Nucleus accumbens (tissue), 56 donors: ENCODE measurements around the gene PPP1R12C.
A peak's percentile ranks its signal among the peaks of the same experiment; 100 is the strongest.
"Not testable (repeated sequence)": the region's sequence is repeated elsewhere in the genome, so short reads cannot be mapped to it uniquely, and the experiment has no call there.

Source experiments
- DNase-seq, 56 donors: peaks; one replicate each; lab custom pipeline; 2025; lab: John Stamatoyannopoulos, UW

PPP1R12C gene

DNA sequence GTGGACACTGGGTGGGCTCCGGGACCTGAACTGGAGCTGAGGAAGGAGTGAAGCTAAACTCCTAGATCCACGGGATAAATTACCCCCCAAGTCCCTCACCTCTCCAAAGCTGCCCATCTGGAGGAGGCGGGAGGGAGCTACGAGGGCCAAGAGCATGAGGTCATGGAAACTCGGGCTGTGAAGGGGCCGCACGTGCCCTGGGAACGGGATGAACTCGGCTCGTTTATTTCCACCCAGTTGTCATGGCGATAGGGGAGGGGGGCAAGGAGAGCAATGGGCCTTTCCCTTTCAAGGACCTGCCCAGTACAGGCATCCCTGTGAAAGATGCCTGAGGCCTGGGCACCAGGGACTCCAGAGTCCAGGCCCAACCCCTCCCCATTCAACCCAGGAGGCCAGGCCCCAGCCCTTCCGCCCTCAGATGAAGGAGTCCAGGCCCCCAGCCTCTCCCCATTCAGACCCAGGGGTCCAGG, 3.8 kb downstream of the PPP1R12C start:
- DNase-seq = peak in 45 of 56 donors; percentile 6 to 82 (median 33)

- no peak for DNase-seq
These were observed 4.5 kb downstream of the PPP1R12C start for GRCh38 chr19:55112777-55113569.

DNA sequence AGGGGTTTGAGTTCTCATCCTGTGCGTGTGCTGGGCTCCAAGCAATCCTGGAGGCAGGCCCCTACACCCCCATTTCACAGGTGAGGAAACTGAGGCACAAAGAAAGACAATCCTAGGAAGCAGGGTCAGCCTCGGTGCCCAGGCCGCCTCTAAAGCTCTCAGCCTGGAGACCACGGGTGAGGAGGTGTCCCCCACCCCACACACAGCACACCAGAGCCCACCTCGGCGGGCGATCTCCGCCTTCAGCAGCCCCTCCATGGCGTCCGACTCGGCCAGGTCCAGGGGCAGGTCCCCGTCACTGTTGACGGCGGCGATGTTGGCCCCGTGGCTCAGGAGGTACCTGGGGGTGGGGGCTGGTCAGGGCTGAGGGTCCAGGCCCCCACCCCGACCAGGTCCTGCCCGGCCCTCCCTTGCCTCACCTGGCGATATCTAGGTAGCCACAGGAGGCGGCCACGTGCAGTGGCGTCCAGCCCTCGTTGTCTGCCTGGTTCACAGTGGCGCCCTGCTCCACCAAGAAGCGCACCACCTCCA, 5.1 kb downstream of the PPP1R12C start:
- no peak for DNase-seq

- DNase-seq = no peak
These were observed 6.1 kb downstream of the PPP1R12C start for GRCh38 chr19:55111238-55111831.

DNA sequence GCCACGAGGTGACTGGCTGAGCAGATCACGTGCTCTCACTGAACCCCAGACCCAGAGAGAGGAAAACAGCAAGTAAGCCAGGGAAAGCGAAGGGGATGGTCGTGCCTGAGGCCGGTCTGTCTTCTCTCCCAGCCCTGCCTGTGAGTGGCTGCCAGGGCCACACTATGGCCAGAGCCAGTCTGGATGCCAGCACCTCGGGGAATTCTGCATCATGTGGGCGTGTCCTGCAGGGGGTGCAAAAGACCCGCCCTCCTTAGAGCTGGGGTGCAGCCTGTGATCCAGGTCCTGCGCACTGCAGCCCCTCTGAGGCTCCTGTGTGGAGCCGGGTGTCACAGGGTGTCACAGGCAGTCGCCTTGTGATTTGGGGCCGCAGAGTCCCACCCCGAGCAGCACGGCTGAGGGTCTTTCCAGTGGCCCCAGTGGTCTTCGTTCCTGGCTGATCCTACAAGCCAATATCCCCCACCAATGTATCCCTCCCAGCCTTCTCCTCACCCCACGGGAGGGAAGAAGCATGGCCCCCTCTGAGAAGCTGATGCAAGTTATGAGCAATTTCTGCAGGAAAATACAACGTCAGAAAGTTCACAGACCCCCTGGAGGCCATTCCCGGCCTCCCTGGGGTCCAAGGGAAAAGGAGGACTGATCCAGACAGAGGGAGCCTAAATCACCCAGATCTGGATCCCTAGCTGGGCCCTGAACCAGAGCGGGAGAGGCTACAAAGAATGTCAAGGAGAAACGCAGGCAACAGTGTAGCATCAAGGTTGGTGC, 7.7 kb downstream of the PPP1R12C start:
- DNase-seq = no peak

DNA sequence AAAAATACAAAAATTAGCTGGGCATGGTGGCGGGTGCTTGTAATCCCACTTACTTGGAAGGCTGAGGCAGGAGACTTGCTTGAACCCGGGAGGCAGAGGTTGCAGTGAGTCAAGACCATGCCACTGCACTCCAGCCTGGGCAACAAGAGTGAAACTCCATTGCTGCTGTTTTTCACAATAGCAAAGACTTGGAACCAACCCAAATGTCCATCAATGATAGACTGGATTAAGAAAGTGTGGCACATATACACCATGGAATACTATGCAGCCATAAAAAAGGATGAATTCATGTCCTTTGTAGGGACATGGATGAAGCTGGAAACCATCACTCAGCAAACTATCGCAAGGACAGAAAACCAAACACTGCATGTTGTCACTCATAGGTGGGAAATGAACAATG, 10.2 kb downstream of the PPP1R12C start:
- not testable (repeated sequence) for DNase-seq

- DNase-seq = no peak
These were observed 10.8 kb downstream of the PPP1R12C start for GRCh38 chr19:55106591-55106990.

GRCh38 chr19:55105237-55105636, 12.2 kb downstream of the PPP1R12C start:
- DNase-seq = no peak

DNA sequence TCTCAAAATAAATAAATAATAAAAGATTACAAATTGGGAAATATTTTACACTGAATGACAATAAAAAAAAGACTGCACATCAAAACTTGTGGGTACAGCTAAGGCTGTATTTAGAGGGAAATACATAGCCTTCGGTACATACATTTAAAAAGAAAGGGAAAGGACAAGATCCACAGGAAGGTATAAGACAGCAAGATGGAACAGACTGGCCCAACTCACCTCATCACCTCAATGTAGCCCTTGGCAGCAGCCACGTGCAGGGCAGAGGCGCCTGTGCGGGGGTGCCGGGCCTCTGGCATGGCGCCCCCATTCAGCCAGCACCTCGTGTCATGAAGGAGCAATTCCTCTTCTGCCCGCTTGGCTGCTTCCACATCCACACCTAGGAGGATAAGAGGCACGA, 14.2 kb downstream of the PPP1R12C start:
- no peak for DNase-seq

GRCh38 chr19:55101261-55101660, 16.2 kb downstream of the PPP1R12C start:
- DNase-seq = peak in 21 of 56 donors; percentile 5 to 54 (median 20)

GRCh38 chr19:55099557-55100506, 17.6 kb downstream of the PPP1R12C start:
- no peak for DNase-seq

DNA sequence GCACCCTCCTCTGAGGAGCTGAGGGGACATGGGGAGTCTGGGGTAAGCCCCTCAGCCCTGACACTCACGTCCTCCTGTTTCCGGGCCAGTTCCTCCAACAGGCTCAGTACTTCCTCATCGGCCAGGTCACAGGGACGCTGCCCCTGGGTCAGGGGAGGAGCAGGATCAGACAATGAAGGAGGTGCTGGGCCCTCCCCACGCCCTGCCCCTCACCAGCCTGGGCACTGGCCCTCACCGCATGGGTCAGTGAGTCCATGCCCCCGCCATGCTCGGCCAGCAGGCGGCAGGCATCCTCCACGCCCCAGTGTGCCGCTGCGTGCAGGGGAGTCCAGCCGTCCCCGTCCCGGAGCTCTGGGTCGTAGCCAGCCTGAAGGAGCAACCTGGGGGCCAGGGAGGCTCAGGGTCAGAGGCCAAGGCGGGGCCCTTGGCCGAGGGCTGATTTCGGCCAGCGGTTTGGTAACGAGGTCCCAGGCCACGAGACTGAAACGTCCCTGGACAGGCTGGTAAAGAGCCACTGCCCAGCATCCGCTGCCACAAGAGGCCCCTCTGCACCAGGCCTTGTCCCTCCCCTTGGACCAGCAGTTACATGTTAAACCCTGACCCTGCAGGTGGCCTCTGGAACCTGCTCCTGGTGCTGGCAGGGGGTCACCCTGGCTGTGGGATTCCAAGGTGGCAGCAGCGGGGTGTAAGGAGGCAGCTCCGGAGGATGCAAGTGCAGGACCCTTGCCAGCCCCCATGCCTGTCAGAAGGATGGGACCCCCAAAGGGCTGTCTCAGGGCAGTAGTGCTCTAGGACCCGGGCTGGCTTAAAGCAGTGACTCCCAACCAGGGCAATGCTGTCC, 18.5 kb downstream of the PPP1R12C start:
- DNase-seq = no peak

DNA sequence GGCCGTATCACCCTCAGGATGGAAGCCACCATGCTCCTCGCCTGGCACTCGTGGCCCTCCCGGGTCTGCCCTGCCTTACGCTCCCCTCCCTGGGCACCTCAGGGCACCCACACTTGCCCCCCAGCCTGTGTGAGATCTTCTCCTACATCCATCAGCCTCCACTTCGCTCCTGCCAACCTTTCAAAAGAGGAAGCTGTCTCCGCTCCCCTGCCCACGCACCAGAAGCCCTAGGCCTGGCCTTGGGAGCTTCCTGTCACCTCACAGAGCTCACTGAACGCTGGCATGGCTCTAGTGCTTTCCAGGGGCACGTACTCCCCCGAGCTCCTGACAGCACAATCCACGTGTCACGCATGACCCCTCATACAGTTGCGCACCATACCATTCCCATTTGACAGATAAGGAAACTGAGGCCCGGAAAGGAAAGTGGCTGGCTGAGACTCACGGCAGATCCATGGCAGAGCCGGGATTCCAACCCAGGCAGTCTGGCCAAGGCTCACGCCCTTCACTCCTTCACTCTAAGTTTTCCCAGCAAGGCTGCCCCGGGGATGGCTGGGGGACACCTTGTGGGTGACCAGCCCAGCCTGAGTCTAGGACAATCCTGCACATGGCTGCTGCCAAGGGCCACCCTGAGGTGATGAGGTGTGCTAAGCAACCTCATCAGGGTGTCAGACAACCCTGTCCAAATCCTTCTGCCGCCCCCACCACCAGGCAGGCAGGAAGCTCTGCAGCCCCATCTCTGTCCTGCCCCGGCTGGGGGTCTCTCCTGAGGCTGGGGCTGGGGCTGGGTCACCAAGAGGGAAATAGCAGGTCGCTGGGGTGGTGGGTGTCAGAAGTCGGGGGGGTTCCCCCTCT, 19.3 kb downstream of the PPP1R12C start:
- DNase-seq = no peak

- DNase-seq = no peak
These were observed 21.3 kb downstream of the PPP1R12C start for GRCh38 chr19:55096061-55096701.

GRCh38 chr19:55095260-55096060, 22.0 kb downstream of the PPP1R12C start:
- DNase-seq = no peak

GRCh38 chr19:55094456-55095259, 22.8 kb downstream of the PPP1R12C start:
- no peak for DNase-seq
